Erythroblast (primary cell): ENCODE measurements around the gene SH3RF2.

Experiments
- GATA1 ChIP-seq: IDR thresholded peaks from 2 replicates; pipeline ENCODE4 v1.6.1; 2011; ENCODE audit warnings: low read depth, mild to moderate bottlenecking, control low read depth, low read length, moderate library complexity
- POLR2A ChIP-seq: IDR thresholded peaks from 2 replicates; pipeline ENCODE4 v1.6.1; 2011; ENCODE audit warnings: mild to moderate bottlenecking, low read length

DNA sequence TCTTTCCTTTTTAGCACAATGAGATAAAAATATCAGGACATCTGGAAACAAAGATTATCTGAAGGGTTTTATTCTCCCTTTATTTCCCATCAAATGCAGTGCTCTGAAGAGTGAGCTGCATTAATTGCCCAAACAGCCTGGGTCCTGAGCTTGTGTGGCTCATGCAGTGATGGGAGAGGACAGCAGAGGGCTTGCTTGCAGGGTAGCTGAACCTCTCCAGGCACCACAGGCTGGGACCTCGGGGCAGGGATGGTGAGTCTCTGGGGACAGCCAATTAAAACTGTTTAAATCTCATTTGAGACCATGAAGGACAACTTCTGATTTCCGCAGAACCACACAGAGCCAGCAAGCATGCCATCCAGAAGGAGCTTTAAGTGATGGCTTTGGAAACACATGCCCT is 97.7 kb downstream of the SH3RF2 start:
- no peak for TF ChIP-seq POLR2A
- TF ChIP-seq GATA1: no peak
